ENCODE measurements around the gene MYO5B.

Gene MYO5B

DNA sequence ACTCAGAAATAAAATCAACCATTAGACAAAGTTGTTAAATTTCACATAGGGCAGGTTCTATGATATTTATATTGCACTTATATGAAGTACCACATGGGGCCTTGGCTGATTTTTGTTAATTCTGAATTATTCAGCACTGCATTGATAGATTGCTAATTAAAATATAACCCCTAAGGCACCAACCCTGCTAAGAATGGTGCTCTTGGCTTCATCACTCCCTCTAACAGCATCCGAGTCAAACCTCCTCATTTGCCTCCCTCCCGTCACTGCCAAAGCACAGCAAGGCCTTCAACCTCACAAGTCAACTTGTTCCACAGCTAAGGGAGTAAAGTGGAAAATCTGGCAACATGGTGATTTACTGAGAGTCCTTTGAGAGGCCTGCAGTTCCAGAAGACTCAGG lies 27.0 kb downstream of the MYO5B start:
- 95% methylated on average over 2 of the region's 2 CpGs for WGBS (ENCODE audit: insufficient coverage)
- CTCF ChIA-PET, result no interaction called here
- no peak for DNase-seq
- Histone ChIP-seq H3K9me3 (ENCODE audit: control extremely low read depth in 1 of 5, control insufficient read depth in 4 of 5, insufficient read depth in 2 of 5, low read depth in 1 of 5, low read length in 4 of 5) (no peaks in the 10 kb centered on the region), H3K36me3 (ENCODE audit: control insufficient read depth in 4 of 4, insufficient read depth in 4 of 4, low read length in 3 of 4) (no peaks in the 10 kb centered on the region), H3K27me3 (replicated peaks in 2 of 5; ENCODE audit: control insufficient read depth in 4 of 5, insufficient read depth in 5 of 5, low read length in 4 of 5) (peaks cover 0 to 9% (median 5%) of the 10 kb centered on the region in 5 experiments), H3K4me1 (ENCODE audit: control extremely low read depth in 1 of 4, control insufficient read depth in 4 of 4, insufficient read depth in 4 of 4, low read length in 3 of 4) (no peaks in the 10 kb centered on the region), H3K4me3 (ENCODE audit: control insufficient read depth in 1 of 7, extremely low read depth in 1 of 7, insufficient read depth in 4 of 7, low read depth in 2 of 7, low read length in 6 of 7) (no peak overlapping the region), H3K27ac (ENCODE audit: insufficient read depth in 1 of 2, low read depth in 1 of 2, low read length in 2 of 2, poor library complexity in 1 of 2, severe bottlenecking in 2 of 2) (no peak overlapping the region)
- POLR2A ChIA-PET, result no interaction called here

DNA sequence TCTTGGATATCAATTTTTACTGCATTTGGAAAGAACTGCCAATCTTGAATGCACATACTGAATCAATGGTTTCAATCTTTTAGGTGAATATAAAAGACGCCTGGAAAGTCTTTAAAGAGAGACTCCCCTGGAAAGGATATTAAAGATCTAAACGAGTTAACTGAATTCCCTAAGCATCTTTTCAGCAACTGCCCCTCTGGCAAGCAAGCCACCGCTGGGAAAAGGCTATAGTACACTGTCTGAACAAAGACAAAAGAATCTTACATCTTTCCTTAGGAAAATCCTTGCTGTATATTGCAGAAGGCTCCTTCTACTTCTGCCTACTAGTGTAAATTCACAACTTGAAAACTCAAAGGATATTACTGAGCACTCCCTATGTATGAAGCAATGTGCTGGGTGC lies 28.0 kb downstream of the MYO5B start:
- CTCF ChIA-PET, result interaction anchor here (0.8 kb wide), 1 partner anchor 9 kb away, joined by 3 read pairs; no protein-coding TSS in a partner anchor
- Histone ChIP-seq H3K4me1 (ENCODE audit: control extremely low read depth in 1 of 4, control insufficient read depth in 4 of 4, insufficient read depth in 4 of 4, low read length in 3 of 4) (no peaks in the 10 kb centered on the region), H3K4me3 (ENCODE audit: control insufficient read depth in 1 of 7, extremely low read depth in 1 of 7, insufficient read depth in 4 of 7, low read depth in 2 of 7, low read length in 6 of 7) (no peak overlapping the region), H3K36me3 (ENCODE audit: control insufficient read depth in 4 of 4, insufficient read depth in 4 of 4, low read length in 3 of 4) (no peaks in the 10 kb centered on the region), H3K9me3 (ENCODE audit: control extremely low read depth in 1 of 5, control insufficient read depth in 4 of 5, insufficient read depth in 2 of 5, low read depth in 1 of 5, low read length in 4 of 5) (no peaks in the 10 kb centered on the region), H3K27ac (ENCODE audit: insufficient read depth in 1 of 2, low read depth in 1 of 2, low read length in 2 of 2, poor library complexity in 1 of 2, severe bottlenecking in 2 of 2) (no peak overlapping the region), H3K27me3 (replicated peaks in 2 of 5; ENCODE audit: control insufficient read depth in 4 of 5, insufficient read depth in 5 of 5, low read length in 4 of 5) (peaks cover 0 to 15% (median 5%) of the 10 kb centered on the region in 5 experiments)
- 94% methylated on average over 2 of the region's 3 CpGs for WGBS (ENCODE audit: insufficient coverage)
- POLR2A ChIA-PET, result no interaction called here
- DNase-seq, result no peak

DNA sequence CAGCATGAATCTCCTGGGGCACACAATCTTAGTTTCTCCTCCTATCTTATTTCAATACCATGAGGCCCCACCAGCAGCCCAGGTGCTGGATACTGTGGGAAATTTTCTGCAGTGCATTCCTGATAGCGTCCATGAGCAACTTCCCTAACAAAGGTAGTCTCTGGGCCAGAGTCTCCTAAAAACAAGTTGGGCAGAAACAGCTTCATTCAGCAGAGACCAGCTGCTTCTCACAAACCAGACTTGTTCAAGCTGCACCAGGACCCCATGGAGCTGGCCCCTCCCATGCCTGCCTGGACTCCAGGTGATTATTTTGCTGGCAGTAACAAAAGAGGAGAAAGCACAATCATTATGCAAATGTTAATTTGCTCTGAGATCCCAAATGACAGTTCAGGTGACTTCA lies 31.4 kb downstream of the MYO5B start:
- Histone ChIP-seq H3K4me3 (ENCODE audit: control insufficient read depth in 1 of 7, extremely low read depth in 1 of 7, insufficient read depth in 4 of 7, low read depth in 2 of 7, low read length in 6 of 7) (no peak overlapping the region), H3K36me3 (ENCODE audit: control insufficient read depth in 4 of 4, insufficient read depth in 4 of 4, low read length in 3 of 4) (no peaks in the 10 kb centered on the region), H3K9me3 (ENCODE audit: control extremely low read depth in 1 of 5, control insufficient read depth in 4 of 5, insufficient read depth in 2 of 5, low read depth in 1 of 5, low read length in 4 of 5) (no peaks in the 10 kb centered on the region), H3K4me1 (ENCODE audit: control extremely low read depth in 1 of 4, control insufficient read depth in 4 of 4, insufficient read depth in 4 of 4, low read length in 3 of 4) (no peaks in the 10 kb centered on the region), H3K27me3 (replicated peaks in 2 of 5; ENCODE audit: control insufficient read depth in 4 of 5, insufficient read depth in 5 of 5, low read length in 4 of 5) (peaks cover 0 to 19% (median 4%) of the 10 kb centered on the region in 5 experiments), H3K27ac (ENCODE audit: insufficient read depth in 1 of 2, low read depth in 1 of 2, low read length in 2 of 2, poor library complexity in 1 of 2, severe bottlenecking in 2 of 2) (no peak overlapping the region)
- no peak for DNase-seq
- CTCF ChIA-PET, result interaction anchor here (0.6 kb wide), 1 partner anchor 63 kb away, joined by 3 read pairs; no protein-coding TSS in a partner anchor
- WGBS (ENCODE audit: insufficient coverage), result 100% methylated on average over 1 of the region's 1 CpG
- POLR2A ChIA-PET, result interaction anchor here (0.6 kb wide), 1 partner anchor 22 kb away, joined by 3 read pairs; no protein-coding TSS in a partner anchor

DNA sequence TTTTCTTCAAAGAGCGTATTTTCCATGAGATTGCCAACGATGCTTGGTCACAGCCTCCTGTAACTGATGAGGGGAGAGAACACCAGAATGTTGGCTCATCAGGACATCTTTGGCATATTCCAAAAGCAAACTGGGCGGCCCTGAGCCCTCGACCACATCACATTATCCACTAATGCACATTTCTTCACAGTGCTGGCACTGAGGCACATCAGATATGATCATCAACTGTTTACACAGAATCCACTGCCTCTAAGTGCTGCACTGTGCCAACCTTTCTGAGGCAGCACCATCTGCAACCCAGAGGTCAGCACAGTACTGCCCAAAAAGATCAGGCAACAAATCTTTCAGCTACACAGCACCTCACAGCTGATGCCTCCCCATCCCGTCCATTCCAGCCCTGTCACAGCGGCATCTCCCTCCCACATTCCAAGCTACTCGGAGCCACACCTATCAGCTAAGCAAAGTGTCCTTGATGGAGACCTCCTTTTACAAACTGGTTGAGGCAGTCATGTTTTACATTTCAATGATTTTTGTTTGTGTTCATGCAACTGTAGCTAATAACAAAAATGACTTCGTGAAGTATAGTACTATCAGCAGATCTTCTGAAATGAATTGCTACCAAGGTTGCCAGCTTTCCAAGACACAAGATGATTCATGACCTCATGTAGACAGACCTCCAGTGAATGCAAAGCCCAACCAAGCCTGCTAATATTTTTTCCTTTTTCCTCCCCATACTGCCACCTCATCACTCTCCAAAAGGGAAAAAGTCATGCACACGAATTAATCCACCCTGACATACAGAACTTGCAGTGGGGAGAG lies 32.3 kb downstream of the MYO5B start:
- no peak for DNase-seq
- POLR2A ChIA-PET, result interaction anchor here (0.6 kb wide), 1 partner anchor 21 kb away, joined by 3 read pairs; no protein-coding TSS in a partner anchor
- WGBS (ENCODE audit: insufficient coverage), result 67% methylated on average over 6 of the region's 9 CpGs
- no peaks in the 10 kb centered on the region for H3K9me3 ChIP-seq (ENCODE audit: control extremely low read depth in 1 of 5, control insufficient read depth in 4 of 5, insufficient read depth in 2 of 5, low read depth in 1 of 5, low read length in 4 of 5)
- H3K27me3 ChIP-seq (replicated peaks in 2 of 5; ENCODE audit: control insufficient read depth in 4 of 5, insufficient read depth in 5 of 5, low read length in 4 of 5), result peaks cover 0 to 19% (median 2%) of the 10 kb centered on the region in 5 experiments
- CTCF ChIA-PET, result no interaction called here
- no peaks in the 10 kb centered on the region for H3K4me1 ChIP-seq (ENCODE audit: control extremely low read depth in 1 of 4, control insufficient read depth in 4 of 4, insufficient read depth in 4 of 4, low read length in 3 of 4)
- H3K4me3 ChIP-seq (ENCODE audit: control insufficient read depth in 1 of 7, extremely low read depth in 1 of 7, insufficient read depth in 4 of 7, low read depth in 2 of 7, low read length in 6 of 7), result no peak overlapping the region
- H3K27ac ChIP-seq (ENCODE audit: insufficient read depth in 1 of 2, low read depth in 1 of 2, low read length in 2 of 2, poor library complexity in 1 of 2, severe bottlenecking in 2 of 2), result no peak overlapping the region
- no peaks in the 10 kb centered on the region for H3K36me3 ChIP-seq (ENCODE audit: control insufficient read depth in 4 of 4, insufficient read depth in 4 of 4, low read length in 3 of 4)

DNA sequence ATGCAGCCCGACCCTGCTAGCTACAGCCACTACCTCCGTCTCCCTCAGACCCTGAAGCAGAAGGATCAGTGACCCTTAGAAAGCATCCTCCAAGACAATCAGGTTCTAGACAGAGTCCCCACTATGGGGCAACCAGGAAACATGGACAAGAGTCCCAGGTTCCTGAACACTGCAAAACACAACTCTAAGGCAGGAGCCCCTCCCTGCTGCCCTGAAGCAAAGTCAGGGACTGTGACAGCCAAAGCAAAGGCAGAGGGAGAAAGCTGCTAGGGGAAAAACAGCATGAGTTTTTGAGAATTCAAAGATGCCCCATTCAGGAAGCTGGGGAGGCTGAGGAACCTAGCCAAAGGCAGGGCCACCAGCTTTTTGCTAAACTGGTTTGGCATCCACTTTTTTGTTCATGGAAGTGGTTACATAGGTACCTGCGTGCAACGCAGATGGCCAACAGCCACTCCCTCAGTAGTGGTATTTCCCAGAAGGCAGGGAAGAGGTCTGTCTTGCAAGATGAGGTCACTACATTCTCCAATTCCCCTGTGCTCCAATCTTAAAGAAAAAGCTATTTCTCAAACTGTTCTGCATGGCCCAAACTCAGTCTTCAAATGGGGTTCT lies 33.2 kb downstream of the MYO5B start:
- Histone ChIP-seq H3K4me3 (ENCODE audit: control insufficient read depth in 1 of 7, extremely low read depth in 1 of 7, insufficient read depth in 4 of 7, low read depth in 2 of 7, low read length in 6 of 7) (no peak overlapping the region), H3K27me3 (replicated peaks in 2 of 5; ENCODE audit: control insufficient read depth in 4 of 5, insufficient read depth in 5 of 5, low read length in 4 of 5) (peaks cover 0 to 19% (median 2%) of the 10 kb centered on the region in 5 experiments), H3K9me3 (ENCODE audit: control extremely low read depth in 1 of 5, control insufficient read depth in 4 of 5, insufficient read depth in 2 of 5, low read depth in 1 of 5, low read length in 4 of 5) (no peaks in the 10 kb centered on the region), H3K36me3 (ENCODE audit: control insufficient read depth in 4 of 4, insufficient read depth in 4 of 4, low read length in 3 of 4) (no peaks in the 10 kb centered on the region), H3K27ac (ENCODE audit: insufficient read depth in 1 of 2, low read depth in 1 of 2, low read length in 2 of 2, poor library complexity in 1 of 2, severe bottlenecking in 2 of 2) (no peak overlapping the region), H3K4me1 (ENCODE audit: control extremely low read depth in 1 of 4, control insufficient read depth in 4 of 4, insufficient read depth in 4 of 4, low read length in 3 of 4) (no peaks in the 10 kb centered on the region)
- ChIA-PET CTCF (no interaction called here), POLR2A (no interaction called here)
- WGBS (ENCODE audit: insufficient coverage), result 81% methylated on average over 4 of the region's 4 CpGs
- DNase-seq, result no peak

DNA sequence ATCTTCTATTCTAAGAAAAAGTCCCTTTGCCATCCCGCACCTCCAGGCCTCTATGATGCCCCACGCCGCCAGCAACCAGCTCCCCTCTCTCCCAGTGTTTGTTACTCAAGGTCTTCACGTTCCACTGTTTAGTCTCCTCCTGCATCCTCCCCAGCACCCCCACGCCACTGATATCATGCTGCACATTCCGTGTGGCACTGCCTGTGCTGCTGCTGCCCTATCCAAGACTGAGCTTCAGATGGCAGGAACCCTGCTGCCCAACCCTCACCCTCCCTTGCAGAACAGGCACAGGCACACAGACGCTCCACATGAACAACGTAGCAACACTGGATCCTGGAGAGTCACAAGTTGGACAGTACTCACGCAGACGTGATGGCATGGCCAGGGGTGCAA lies 35.3 kb downstream of the MYO5B start:
- WGBS (ENCODE audit: insufficient coverage), result 89% methylated on average over 10 of the region's 10 CpGs
- POLR2A ChIA-PET, result no interaction called here
- no peak for DNase-seq
- Histone ChIP-seq H3K27me3 (replicated peaks in 2 of 5; ENCODE audit: control insufficient read depth in 4 of 5, insufficient read depth in 5 of 5, low read length in 4 of 5) (peaks cover 0 to 19% (median 0%) of the 10 kb centered on the region in 5 experiments), H3K4me3 (ENCODE audit: control insufficient read depth in 1 of 7, extremely low read depth in 1 of 7, insufficient read depth in 4 of 7, low read depth in 2 of 7, low read length in 6 of 7) (no peak overlapping the region), H3K9me3 (ENCODE audit: control extremely low read depth in 1 of 5, control insufficient read depth in 4 of 5, insufficient read depth in 2 of 5, low read depth in 1 of 5, low read length in 4 of 5) (no peaks in the 10 kb centered on the region), H3K36me3 (ENCODE audit: control insufficient read depth in 4 of 4, insufficient read depth in 4 of 4, low read length in 3 of 4) (no peaks in the 10 kb centered on the region), H3K27ac (ENCODE audit: insufficient read depth in 1 of 2, low read depth in 1 of 2, low read length in 2 of 2, poor library complexity in 1 of 2, severe bottlenecking in 2 of 2) (no peak overlapping the region), H3K4me1 (ENCODE audit: control extremely low read depth in 1 of 4, control insufficient read depth in 4 of 4, insufficient read depth in 4 of 4, low read length in 3 of 4) (no peaks in the 10 kb centered on the region)
- CTCF ChIA-PET, result no interaction called here
